ENCODE results near the gene POU2F3. TPM values are rescaled to one million over a fixed set of nuclear protein-coding genes. Genes with fewer than 3 reads are reported as not detected.

POU2F3 gene
- total and polyA plus RNA-seq, 2 of the 8 experiments (the other 6 are each of a cell fraction or from before 2014, with no cell fraction given), result 1.0 to 2.1 TPM

DNA sequence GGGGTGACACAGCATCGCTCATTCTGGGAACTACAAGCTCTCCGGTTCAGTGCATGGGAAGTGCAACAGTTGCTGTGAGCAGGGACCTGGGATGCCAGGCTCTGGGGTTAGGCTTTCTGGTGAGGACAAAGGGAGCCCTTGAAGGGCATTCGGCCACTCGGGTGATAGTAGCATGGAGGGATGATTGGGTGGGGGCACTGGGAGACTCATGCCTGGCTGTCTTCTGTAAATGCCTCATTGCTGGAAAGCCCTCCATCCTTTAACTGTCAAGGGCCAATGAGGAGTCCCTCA is 19.2 kb upstream of the POU2F3 start:
- 86% methylated on average over 4 of the region's 4 CpGs; no CpG with 5 or more reads in 1 of the 2 experiments for WGBS, 2 experiments (ENCODE audit: extremely low coverage in 1 of 2, insufficient coverage in 1 of 2, insufficient read length in 1 of 2, insufficient replicate concordance in 2 of 2, low coverage in 1 of 2, low lambda C conversion rate in 2 of 2, missing lambda C conversion rate in 1 of 2)
- no peak for FAIRE-seq
- CTCF ChIA-PET (ENCODE audit: partially characterized antibody), result interaction anchor here (1.3 to 26.2 kb wide), 5 partner anchors 10 to 79 kb away, joined by 3 to 394 read pairs (median 5); no protein-coding TSS in a partner anchor
- TF ChIP-seq JUND (IDR thresholded peaks at IDR 0.05; ENCODE audit: low read length), result no peak
- TF ChIP-seq TCF12 (IDR thresholded peaks at IDR 0.05; ENCODE audit: low read depth, low read length), result no peak
- TF ChIP-seq, protein P1, sequence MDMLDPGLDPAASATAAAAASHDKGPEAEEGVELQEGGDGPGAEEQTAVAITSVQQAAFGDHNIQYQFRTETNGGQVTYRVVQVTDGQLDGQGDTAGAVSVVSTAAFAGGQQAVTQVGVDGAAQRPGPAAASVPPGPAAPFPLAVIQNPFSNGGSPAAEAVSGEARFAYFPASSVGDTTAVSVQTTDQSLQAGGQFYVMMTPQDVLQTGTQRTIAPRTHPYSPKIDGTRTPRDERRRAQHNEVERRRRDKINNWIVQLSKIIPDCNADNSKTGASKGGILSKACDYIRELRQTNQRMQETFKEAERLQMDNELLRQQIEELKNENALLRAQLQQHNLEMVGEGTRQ (IDR thresholded peaks at IDR 0.05; ENCODE audit: low read length), result no peak
- no peak for TF ChIP-seq YY1 (IDR thresholded peaks at IDR 0.05; ENCODE audit: low read depth, low read length)
- no peak for TF ChIP-seq CREB1 (IDR thresholded peaks at IDR 0.05)
- no peak for TF ChIP-seq HDAC2 (IDR thresholded peaks at IDR 0.05; ENCODE audit: borderline replicate concordance in 1 of 2, low read depth in 2 of 2, low read length in 2 of 2)
- no peak for TF ChIP-seq CTBP2 (IDR thresholded peaks at IDR 0.05; ENCODE audit: borderline replicate concordance, insufficient read depth, insufficient read length, low read length)
- TF ChIP-seq RFX5 (IDR thresholded peaks at IDR 0.05; ENCODE audit: borderline replicate concordance, low read depth, low read length), result no peak
- TF ChIP-seq EZH2 (IDR thresholded peaks at IDR 0.05; ENCODE audit: low read depth, low read length, severe bottlenecking), result no peak

More for the DNA sequence above, 19.2 kb upstream of the POU2F3 start:
- no peaks in the 10 kb centered on the region for H3K36me3 ChIP-seq (ENCODE audit: control insufficient read depth in 2 of 4, insufficient read depth in 4 of 4, low read length in 3 of 4)
- H3K4ac ChIP-seq (replicated peaks; ENCODE audit: insufficient read length, low read depth, low read length), result no peak overlapping the region
- POLR2A ChIA-PET (ENCODE audit: partially characterized antibody), result no interaction called here
- H4K5ac ChIP-seq (ENCODE audit: insufficient read length, low read depth, low read length), result no peak overlapping the region
- H2BK120ac ChIP-seq (replicated peaks; ENCODE audit: low read depth, low read length), result no peak overlapping the region
- no peak overlapping the region for H4K8ac ChIP-seq (ENCODE audit: extremely low read depth, insufficient read depth, low read length)
- H3K79me2 ChIP-seq (ENCODE audit: control insufficient read depth in 1 of 2, insufficient read depth in 2 of 2, low read length in 2 of 2), result no peaks in the 10 kb centered on the region
- H4K91ac ChIP-seq (replicated peaks; ENCODE audit: insufficient read length, low read length), result no peak overlapping the region
- H2BK5ac ChIP-seq (ENCODE audit: low read depth, low read length), result no peak overlapping the region
- no peaks in the 10 kb centered on the region for H3K79me1 ChIP-seq (ENCODE audit: low read depth, low read length)
- no peak overlapping the region for H2AK5ac ChIP-seq (ENCODE audit: low read depth, low read length)
- H2BK15ac ChIP-seq (ENCODE audit: low read length), result 0 out of 2 replicates have a peak overlapping the region, but pooled peaks have one; percentile 3
- no peak overlapping the region for H2AFZ ChIP-seq (ENCODE audit: low read length)
- no peak overlapping the region for H3K18ac ChIP-seq (ENCODE audit: extremely low read depth, low read length)
- H3K4me3 ChIP-seq (ENCODE audit: extremely low read depth in 1 of 4, insufficient read depth in 2 of 4, low read depth in 3 of 4, low read length in 4 of 4), result no peak overlapping the region
- H3K27ac ChIP-seq (ENCODE audit: low read depth, low read length), result no peak overlapping the region
- H3K23me2 ChIP-seq (ENCODE audit: low read depth, low read length), result no peaks in the 10 kb centered on the region
- H2BK20ac ChIP-seq (ENCODE audit: low read length), result no peak overlapping the region
- H3K9me3 ChIP-seq (ENCODE audit: insufficient read depth in 2 of 2, low read depth in 1 of 2, low read length in 1 of 2), result no peaks in the 10 kb centered on the region
- H3K9ac ChIP-seq (replicated peaks in 1 of 4; ENCODE audit: extremely low read depth in 1 of 4, low read depth in 3 of 4, low read length in 3 of 4), result no peak overlapping the region
- no peak overlapping the region for H3K14ac ChIP-seq (ENCODE audit: insufficient read length)
- no peak overlapping the region for H3K4me2 ChIP-seq (ENCODE audit: insufficient read depth in 1 of 2, low read depth in 2 of 2, low read length in 2 of 2)
- H3K27me3 ChIP-seq (replicated peaks in 1 of 4; ENCODE audit: control insufficient read depth in 3 of 4, extremely low read depth in 1 of 4, insufficient read depth in 3 of 4, low read length in 3 of 4), result peaks cover 7 to 46% (median 22%) of the 10 kb centered on the region in 4 experiments
- H2BK12ac ChIP-seq (ENCODE audit: low read depth, low read length), result no peak overlapping the region
- no peak overlapping the region for H3K23ac ChIP-seq (ENCODE audit: insufficient read length)
- H4K20me1 ChIP-seq (replicated peaks in 1 of 2; ENCODE audit: control insufficient read depth in 1 of 2, insufficient read depth in 2 of 2, low read length in 2 of 2), result peaks cover 0 to 2% of the 10 kb centered on the region in 2 experiments
- no peak overlapping the region for H3K56ac ChIP-seq (replicated peaks; ENCODE audit: insufficient read length, low read depth, low read length)
- no peak for DNase-seq (ENCODE audit: low read depth in 1 of 2, low spot score in 2 of 2)
- peaks cover 0 to 16% (median 8%) of the 10 kb centered on the region in 4 experiments; a peak in 5 of 7 replicates for H3K4me1 ChIP-seq (replicated peaks in 1 of 4; ENCODE audit: control insufficient read depth in 3 of 4, insufficient read depth in 4 of 4, low read length in 3 of 4)
